Motor neuron (in vitro differentiated cells): ENCODE results near the gene DDX18. TPM values are rescaled to one million over a fixed set of nuclear protein-coding genes. Genes with fewer than 3 reads are reported as not detected.
"Not testable (repeated sequence)": the region's sequence is repeated elsewhere in the genome, so short reads cannot be mapped to it uniquely, and the experiment has no call there.

Source experiments
- ATAC-seq, 8 experiments: fragments of 200-7000 bp; cut with Tn5 transposase; replicated peaks in 6 of 8; 2 replicates each; pipeline ENCODE4 v1.8.0; 2021; ENCODE audit warnings: mild to moderate bottlenecking in 8 of 8, moderate library complexity in 8 of 8
- H3K27ac ChIP-seq, 2 donors: fragments of 250-450 bp; sonication (Bioruptor Pico); 2 replicates each; pipeline ENCODE4 v1.9.0; 2021; ENCODE audit warnings: antibody characterized with exemption in 2 of 2, mild to moderate bottlenecking in 2 of 2, moderate library complexity in 1 of 2
- H3K4me1 ChIP-seq, 2 donors: fragments of 250-450 bp; sonication (Bioruptor Pico); replicated peaks in 1 of 2; 2 replicates each; pipeline ENCODE4 v1.6.1; 2021; ENCODE audit warnings: antibody characterized with exemption in 2 of 2, mild to moderate bottlenecking in 2 of 2, moderate library complexity in 1 of 2
- H3K4me3 ChIP-seq, 5 donors: fragments of 250-450 bp; sonication (Bioruptor Pico); 2 replicates each; pipeline ENCODE4 v1.9.0; 2021; ENCODE audit warnings: antibody characterized with exemption in 5 of 5, mild to moderate bottlenecking in 5 of 5, moderate library complexity in 4 of 5
- WGBS, 10 experiments: fragments of 450-650 bp; shearing (Covaris generic); methylation state at CpG; one replicate each; pipeline ENCODE4 v1.0.0; 2022; 5-methylcytosine and 5-hydroxymethylcytosine counted together
- in situ Hi-C, 9 experiments: fragments of 400-800 bp; cut with MboI; loops; one replicate each; pipeline ENCODE4 v1.15.0; 2021; ENCODE audit warnings: low sequenced_read_pairs in 9 of 9, low pct_unique_long_range_greater_than_20kb in 2 of 9; ENCODE audit not compliant: unreplicated experiment in 9 of 9
- total RNA-seq, 8 experiments: library from RNA; unstranded; fragments of 300-600 nt; gene quantifications; 2 replicates each; pipeline versions ENCODE4 v1.2.3 to v1.2.4, GENCODE V29; 2022

The DDX18 gene
- 10 to 100 TPM; 44.9 to 87.4 (median 68.6) TPM for total RNA-seq

- peak; percentile 96 to 99 (median 97) for ATAC-seq
- WGBS, 10 experiments = 0 to 6% (median 0%) methylated on average over 3 to 22 of the region's 57 CpGs; no CpG with 5 or more reads in 1 of the 10 experiments
- in situ Hi-C loops = no loop called here
Observed at GRCh38 chr2:117814417-117815264, at the start of gene DDX18. Gene DDX18 (plus strand): TSS chr2:117814691. CDS start chr2:117814778, 87 bp downstream.

GRCh38 chr2:117770730-117771129, 43.8 kb upstream of the DDX18 start:
- Histone ChIP-seq H3K4me3 (no peak overlapping the region), H3K27ac (no peak overlapping the region), H3K4me1 (peaks cover 0 to 9% of the 10 kb centered on the region in 2 donors)
- ATAC-seq = peak; percentile 23 to 79 (median 46)
- WGBS, 10 experiments = 0 to 100% (median 59%) methylated on average over 1 of the region's 1 CpG; no CpG with 5 or more reads in 3 of the 10 experiments
- in situ Hi-C loops = loop anchor here in 1 of 9 experiments (25.0 kb wide), 1 partner anchor 308 kb away; no protein-coding TSS in a partner anchor

More at GRCh38 chr2:117814417-117815264, at the start of gene DDX18:
- Histone ChIP-seq H3K27ac (peak within 1 kb of the TSS; percentile 81 to 93), H3K4me3 (peak within 1 kb of the TSS; percentile 58 to 80 (median 71)), H3K4me1 (peaks cover 7% of the 10 kb centered on the region in 2 donors)

- Histone ChIP-seq H3K4me3 (no peak overlapping the region), H3K27ac (no peak overlapping the region), H3K4me1 (peaks cover 0 to 9% of the 10 kb centered on the region in 2 donors)
- WGBS, 10 experiments = 0 to 45% (median 7%) methylated on average over 1 to 4 of the region's 4 CpGs
- in situ Hi-C loops = loop anchor here in 1 of 9 experiments (25.0 kb wide), 1 partner anchor 310 kb away; no protein-coding TSS in a partner anchor
- peak; percentile 19 to 78 (median 58) for ATAC-seq
Observed at GRCh38 chr2:117771969-117772630, 42.4 kb upstream of the DDX18 start.

GRCh38 chr2:117774716-117775115, 39.8 kb upstream of the DDX18 start:
- H3K27ac ChIP-seq = no peak overlapping the region
- ATAC-seq = no peak
- H3K4me3 ChIP-seq = no peak overlapping the region
- H3K4me1 ChIP-seq = peaks cover 0 to 9% of the 10 kb centered on the region in 2 donors
- in situ Hi-C loops = loop anchor here in 2 of 9 experiments (25.0 kb wide), 1 partner anchor 312 kb away; no protein-coding TSS in a partner anchor
- WGBS, 10 experiments = 0 to 100% (median 83%) methylated on average over 1 of the region's 1 CpG; no CpG with 5 or more reads in 3 of the 10 experiments

GRCh38 chr2:117775703-117776219, 38.7 kb upstream of the DDX18 start:
- H3K4me1 ChIP-seq = peaks cover 0 to 1% of the 10 kb centered on the region in 2 donors
- in situ Hi-C loops = loop anchor here in 1 of 9 experiments (25.0 kb wide), 1 partner anchor 313 kb away; no protein-coding TSS in a partner anchor
- no peak overlapping the region for H3K4me3 ChIP-seq
- peak in 2 of 8 experiments; percentile 46 to 57 for ATAC-seq
- H3K27ac ChIP-seq = no peak overlapping the region

- in situ Hi-C loops = loop anchor here in 1 of 9 experiments (25.0 kb wide), 1 partner anchor 315 kb away; no protein-coding TSS in a partner anchor
- Histone ChIP-seq H3K4me1 (no peaks in the 10 kb centered on the region), H3K27ac (no peak overlapping the region), H3K4me3 (no peak overlapping the region)
- WGBS, 10 experiments = 20 to 100% (median 80%) methylated on average over 1 to 8 of the region's 8 CpGs; no CpG with 5 or more reads in 1 of the 10 experiments
- ATAC-seq = no peak
Observed at GRCh38 chr2:117776888-117777287, 37.6 kb upstream of the DDX18 start.

GRCh38 chr2:117785740-117786139, 28.8 kb upstream of the DDX18 start:
- in situ Hi-C loops = loop anchor here in 1 of 9 experiments (25.0 kb wide), 1 partner anchor 323 kb away; no protein-coding TSS in a partner anchor
- Histone ChIP-seq H3K4me1 (no peaks in the 10 kb centered on the region), H3K27ac (no peak overlapping the region), H3K4me3 (no peak overlapping the region)
- ATAC-seq = peak in 6 of 8 experiments; percentile 27 to 72 (median 54)

- Histone ChIP-seq H3K4me3 (no peak overlapping the region), H3K27ac (no peak overlapping the region), H3K4me1 (no peaks in the 10 kb centered on the region)
- no peak for ATAC-seq
- in situ Hi-C loops = loop anchor here in 1 of 9 experiments (25.0 kb wide), 1 partner anchor 324 kb away; no protein-coding TSS in a partner anchor
Observed at GRCh38 chr2:117786520-117786919, 28.0 kb upstream of the DDX18 start.

GRCh38 chr2:117789505-117789904, 25.0 kb upstream of the DDX18 start:
- no peak overlapping the region for H3K27ac ChIP-seq
- no peaks in the 10 kb centered on the region for H3K4me1 ChIP-seq
- no peak for ATAC-seq
- H3K4me3 ChIP-seq = no peak overlapping the region
- in situ Hi-C loops = loop anchor here in 1 of 9 experiments (25.0 kb wide), 1 partner anchor 327 kb away; no protein-coding TSS in a partner anchor

GRCh38 chr2:117794668-117795067, 19.8 kb upstream of the DDX18 start:
- Histone ChIP-seq H3K27ac (no peak overlapping the region), H3K4me1 (no peaks in the 10 kb centered on the region), H3K4me3 (no peak overlapping the region)
- ATAC-seq = peak in 1 of 8 experiments; percentile 42
- in situ Hi-C loops = loop anchor here in 1 of 9 experiments (25.0 kb wide), 1 partner anchor 332 kb away; no protein-coding TSS in a partner anchor
- 0 to 100% (median 43%) methylated on average over 1 to 2 of the region's 2 CpGs; no CpG with 5 or more reads in 3 of the 10 experiments for WGBS, 10 experiments

- no peak overlapping the region for H3K27ac ChIP-seq
- no peak for ATAC-seq
- H3K4me1 ChIP-seq = peaks cover 0 to 6% of the 10 kb centered on the region in 2 donors
- no peak overlapping the region for H3K4me3 ChIP-seq
- in situ Hi-C loops = no loop called here
Observed at GRCh38 chr2:117801826-117802225, 12.7 kb upstream of the DDX18 start.

- ATAC-seq = peak; percentile 28 to 77 (median 69)
- WGBS, 10 experiments = 4 to 79% (median 52%) methylated on average over 1 to 8 of the region's 35 CpGs; no CpG with 5 or more reads in 3 of the 10 experiments
- in situ Hi-C loops, H3K4me1 ChIP-seq: not testable (repeated sequence)
- Histone ChIP-seq H3K27ac (peak overlapping the region in 1 of 2 donors; percentile 9), H3K4me3 (peak overlapping the region; percentile 22 to 37 (median 37))
Observed at GRCh38 chr2:117803644-117804325, 10.7 kb upstream of the DDX18 start.
